GM18526 (cell line): ENCODE data around the gene CCT8L2.
"Not testable (repeated sequence)": the region's sequence is repeated elsewhere in the genome, so short reads cannot be mapped to it uniquely, and the experiment has no call there.

Source experiments
- POLR2A ChIP-seq: IDR thresholded peaks from 3 replicates; pipeline ENCODE4 v1.6.1; 2011; ENCODE audit not compliant: insufficient read length; ENCODE audit errors: extremely low read depth

The CCT8L2 gene

DNA sequence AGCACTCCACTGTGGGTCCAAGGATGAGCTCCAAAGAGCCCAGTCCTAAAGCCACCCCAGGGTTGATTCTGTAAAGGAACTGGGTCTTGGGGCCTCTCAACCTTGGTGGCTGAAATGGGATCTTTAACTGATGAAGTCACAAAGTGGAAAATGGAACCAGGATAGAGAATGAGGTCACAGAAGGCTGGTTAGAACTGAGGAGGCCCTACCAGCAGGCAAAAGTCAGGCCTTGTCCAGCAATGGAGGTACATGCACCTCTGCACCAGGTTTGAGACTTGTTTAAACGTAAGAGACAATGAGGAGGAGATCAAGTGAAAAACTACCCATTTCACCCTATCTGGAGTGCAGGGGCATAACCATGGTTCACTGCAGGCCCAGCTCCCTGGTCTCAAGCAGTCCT, at the start of gene CCT8L2:
Gene CCT8L2, minus strand, starts transcription at position 101 of the 400 bp plus-strand sequence. CDS start 260 bp downstream, outside the sequence.
- TF ChIP-seq POLR2A = not testable (repeated sequence)

- TF ChIP-seq POLR2A = no peak
Observed at GRCh38 chr22:16609548-16610261, 17.1 kb upstream of the CCT8L2 start.

DNA sequence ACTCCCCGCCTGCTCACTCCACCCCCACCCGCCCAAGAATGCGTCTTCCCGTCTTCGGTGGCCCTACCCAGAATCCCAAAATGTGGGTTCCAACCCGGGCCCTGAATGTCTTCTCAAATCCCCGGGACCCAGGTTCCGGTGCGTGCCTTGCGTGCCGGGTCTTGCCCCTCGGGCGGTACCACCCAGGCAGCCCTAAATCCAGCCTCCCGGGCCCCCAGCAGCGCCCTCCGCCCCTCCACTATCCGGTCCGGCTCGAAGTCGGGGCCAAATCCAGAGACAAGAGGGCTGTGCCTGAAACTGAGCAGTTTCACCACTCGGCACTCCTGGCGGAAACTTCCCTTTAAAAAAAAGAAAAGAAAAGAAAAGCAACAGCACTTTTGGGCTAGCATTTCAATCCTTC, 16.3 kb upstream of the CCT8L2 start:
- no peak for TF ChIP-seq POLR2A

- TF ChIP-seq POLR2A = no peak
Observed at GRCh38 chr22:16603448-16603768, 10.8 kb upstream of the CCT8L2 start.

- no peak for TF ChIP-seq POLR2A
Observed at GRCh38 chr22:16601437-16602223, 9.0 kb upstream of the CCT8L2 start.

GRCh38 chr22:16594026-16594425, 1.4 kb upstream of the CCT8L2 start:
- no peak for TF ChIP-seq POLR2A

DNA sequence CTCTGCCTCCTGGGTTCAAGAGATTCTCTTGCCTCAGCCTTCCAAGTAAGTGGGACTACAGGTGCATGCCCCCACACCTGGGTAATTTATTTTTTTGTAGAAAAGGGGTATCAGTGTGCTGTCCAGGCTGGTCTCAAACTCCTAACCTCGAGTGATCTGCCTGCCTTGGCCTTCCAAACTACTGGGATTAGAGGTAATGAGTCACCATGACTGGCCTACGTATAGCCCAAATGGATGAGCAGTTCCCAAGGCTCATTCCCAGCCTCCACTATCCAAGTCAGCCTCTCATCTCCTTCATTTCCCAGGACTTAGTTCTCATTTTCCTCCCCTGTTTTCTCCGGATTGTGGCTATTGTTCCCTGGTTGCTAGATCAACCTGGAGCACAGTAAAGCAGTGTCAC, 5.6 kb downstream of the CCT8L2 start:
- TF ChIP-seq POLR2A = no peak

DNA sequence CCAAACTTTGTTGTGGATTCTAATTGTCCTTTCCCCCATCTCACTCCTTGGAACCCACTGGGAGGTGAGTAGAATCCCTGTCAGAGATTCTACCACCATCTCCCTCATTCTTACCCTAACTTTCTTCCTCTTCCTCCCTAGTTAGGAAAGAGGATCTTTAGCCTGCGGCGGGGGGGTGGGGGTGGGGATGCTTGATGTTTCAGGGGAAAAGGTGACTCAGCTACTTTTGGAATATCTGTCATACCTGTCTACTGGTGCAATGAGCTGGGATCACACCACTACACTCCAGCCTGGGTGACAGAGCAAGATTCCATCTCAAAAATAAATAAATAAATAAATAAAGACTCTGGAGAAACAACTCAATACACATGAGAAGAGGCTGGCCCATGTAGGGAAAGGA, 6.4 kb downstream of the CCT8L2 start:
- TF ChIP-seq POLR2A = no peak

- no peak for TF ChIP-seq POLR2A
Observed at GRCh38 chr22:16568425-16568758, 24.2 kb downstream of the CCT8L2 start.

- TF ChIP-seq POLR2A = no peak
Observed at GRCh38 chr22:16563555-16564520, 28.8 kb downstream of the CCT8L2 start.

DNA sequence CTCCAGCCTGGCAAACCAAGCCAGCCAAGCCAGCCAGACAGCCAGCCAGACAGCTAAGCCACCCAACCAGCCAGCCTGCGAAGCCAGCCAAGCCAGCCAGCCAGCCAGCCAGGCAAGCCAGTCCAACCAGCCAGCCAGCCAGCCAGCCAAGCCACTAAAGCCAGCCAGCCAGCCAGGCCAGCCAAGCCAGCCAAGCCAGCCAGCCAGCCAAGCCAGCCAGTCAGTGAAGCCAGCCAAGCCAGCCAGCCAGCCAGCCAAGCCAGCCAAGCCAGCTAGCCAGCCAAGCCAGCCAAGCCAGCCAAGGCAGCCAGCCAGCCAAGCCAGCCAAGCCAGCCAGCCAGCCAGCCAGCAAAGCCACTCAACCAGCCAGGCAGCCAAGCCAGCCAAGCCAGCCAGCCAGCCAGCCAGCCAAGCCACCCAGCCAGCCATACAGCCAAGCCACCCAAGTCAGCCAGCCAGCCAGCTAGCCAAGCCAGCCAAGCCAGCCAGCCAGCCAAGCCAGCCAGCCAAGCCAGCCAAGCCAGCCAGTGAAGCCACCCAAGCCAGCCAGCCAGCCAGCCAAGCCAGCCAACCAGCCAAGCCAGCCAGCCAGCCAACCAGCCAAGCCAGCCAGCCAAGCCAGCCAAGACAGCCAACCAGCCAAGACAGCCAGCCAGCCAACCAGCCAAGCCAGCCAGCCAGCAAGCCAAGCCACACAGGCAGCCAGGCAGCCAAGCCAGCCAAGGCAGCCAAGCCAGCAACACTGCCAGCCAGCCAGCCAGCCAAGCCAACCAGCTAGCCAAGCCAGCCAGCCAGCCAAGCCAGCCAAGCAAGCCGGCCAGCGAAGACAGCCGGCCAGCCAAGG, 29.7 kb downstream of the CCT8L2 start:
- no peak for TF ChIP-seq POLR2A

DNA sequence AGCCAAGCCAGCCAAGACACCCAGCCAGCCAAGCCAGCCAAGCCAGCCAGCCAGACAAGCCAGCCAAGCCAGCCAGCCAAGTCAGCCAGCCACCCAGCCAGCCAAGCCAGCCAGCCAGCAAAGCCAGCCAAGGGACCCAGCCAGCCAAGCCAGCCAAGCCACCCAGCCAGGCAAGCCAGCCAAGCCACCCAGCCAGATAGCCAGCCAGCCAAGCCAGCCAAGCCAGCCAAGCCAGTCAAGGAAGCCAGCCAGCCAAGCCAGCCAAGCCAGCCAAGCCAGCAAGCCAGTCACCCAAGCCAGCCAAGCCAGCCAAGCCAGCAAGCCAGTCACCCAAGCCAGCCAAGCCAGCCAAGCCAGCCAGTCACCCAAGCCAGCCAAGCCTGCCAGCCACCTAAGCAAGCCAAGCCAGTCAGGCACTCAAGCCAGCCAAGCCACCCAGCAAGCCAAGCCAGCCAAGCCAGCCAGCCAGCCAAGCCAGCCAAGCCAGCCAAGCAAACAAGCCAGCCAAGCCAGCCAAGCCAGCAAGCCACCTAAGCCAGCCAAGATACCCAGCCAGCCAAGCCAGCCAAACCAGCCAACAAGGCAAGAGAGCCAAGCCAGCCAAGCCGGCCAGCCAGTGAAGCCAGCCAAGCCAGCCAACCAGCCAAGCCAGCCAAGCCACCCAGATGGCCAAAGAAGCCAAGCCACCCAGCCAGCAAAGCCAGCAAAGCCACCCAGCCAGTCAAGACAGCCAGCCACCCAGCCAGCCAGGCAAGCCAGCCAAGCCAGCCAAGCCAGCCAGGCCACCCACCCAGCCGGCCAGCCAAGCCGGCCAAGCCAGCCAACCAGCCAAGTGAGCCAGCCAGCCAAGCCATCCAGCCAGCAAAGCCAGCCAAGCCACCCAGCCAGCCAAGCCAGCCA, 33.3 kb downstream of the CCT8L2 start:
- no peak for TF ChIP-seq POLR2A
